Keratinocyte (primary cell): Measurements from ENCODE around the gene BMPR1B.

Source experiments
- EZH2 ChIP-seq: IDR thresholded peaks from one replicate; pipeline ENCODE4 v1.6.1; 2012; ENCODE audit warnings: inconsistent platforms, mild to moderate bottlenecking, low read length, moderate library complexity
- TF ChIP-seq, protein P1 (sequence below), 3 experiments: IDR thresholded peaks in 1 of 3; conservative IDR thresholded peaks in 1 of 3; optimal IDR thresholded peaks in 1 of 3; 2 replicates in 2 of 3; 3 replicates in 1 of 3; pipeline versions ENCODE3 to v1.5.1; 2011; ENCODE audit warnings: low read length in 3 of 3, mild to moderate bottlenecking in 3 of 3, moderate library complexity in 2 of 3, control low read depth in 1 of 3, inconsistent platforms in 1 of 3; ENCODE audit not compliant: insufficient read depth in 2 of 3; ENCODE audit errors: extremely low read depth in 1 of 3

DNA sequence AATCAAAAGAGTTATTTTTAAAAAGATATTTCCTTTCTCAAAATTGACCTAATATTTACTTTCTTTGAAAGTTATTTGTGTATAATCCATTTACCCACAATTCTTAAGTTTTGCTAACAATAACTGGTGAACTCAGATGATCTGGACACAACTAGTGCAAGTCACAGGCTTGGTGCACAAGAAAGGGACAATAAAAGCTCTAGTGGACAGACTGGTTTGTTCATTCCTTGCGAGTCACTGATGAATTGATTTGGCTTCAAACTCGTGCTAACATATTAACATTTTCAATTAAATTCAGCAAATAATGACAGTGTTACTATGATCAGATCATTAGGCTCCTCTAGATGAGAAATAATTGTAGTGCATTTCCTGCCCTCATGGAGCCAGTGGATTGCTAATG is 169.2 kb downstream of the BMPR1B start:
- TF ChIP-seq, protein P1, sequence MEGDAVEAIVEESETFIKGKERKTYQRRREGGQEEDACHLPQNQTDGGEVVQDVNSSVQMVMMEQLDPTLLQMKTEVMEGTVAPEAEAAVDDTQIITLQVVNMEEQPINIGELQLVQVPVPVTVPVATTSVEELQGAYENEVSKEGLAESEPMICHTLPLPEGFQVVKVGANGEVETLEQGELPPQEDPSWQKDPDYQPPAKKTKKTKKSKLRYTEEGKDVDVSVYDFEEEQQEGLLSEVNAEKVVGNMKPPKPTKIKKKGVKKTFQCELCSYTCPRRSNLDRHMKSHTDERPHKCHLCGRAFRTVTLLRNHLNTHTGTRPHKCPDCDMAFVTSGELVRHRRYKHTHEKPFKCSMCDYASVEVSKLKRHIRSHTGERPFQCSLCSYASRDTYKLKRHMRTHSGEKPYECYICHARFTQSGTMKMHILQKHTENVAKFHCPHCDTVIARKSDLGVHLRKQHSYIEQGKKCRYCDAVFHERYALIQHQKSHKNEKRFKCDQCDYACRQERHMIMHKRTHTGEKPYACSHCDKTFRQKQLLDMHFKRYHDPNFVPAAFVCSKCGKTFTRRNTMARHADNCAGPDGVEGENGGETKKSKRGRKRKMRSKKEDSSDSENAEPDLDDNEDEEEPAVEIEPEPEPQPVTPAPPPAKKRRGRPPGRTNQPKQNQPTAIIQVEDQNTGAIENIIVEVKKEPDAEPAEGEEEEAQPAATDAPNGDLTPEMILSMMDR (optimal IDR thresholded peaks at IDR 0.05 in 1 of 3, IDR thresholded peaks at IDR 0.05 in 1 of 3, conservative IDR thresholded peaks at IDR 0.05 in 1 of 3; ENCODE audit: extremely low read depth in 1 of 3, insufficient read depth in 2 of 3, low read length in 3 of 3), result no peak
- TF ChIP-seq EZH2, result no peak
